Heart right ventricle (tissue), 16 donors: ENCODE data around the gene CHST3. TPM values are rescaled to one million over a fixed set of nuclear protein-coding genes. Genes with fewer than 3 reads are reported as not detected.
A peak's percentile ranks its signal among the peaks of the same experiment; 100 is the strongest.

Source experiments
- ATAC-seq, 8 donors: fragments of 200-7000 bp; cut with Tn5 transposase; one replicate each; pipeline ENCODE4 v1.9.1; 2020; ENCODE audit warnings: mild to moderate bottlenecking in 8 of 8, moderate library complexity in 8 of 8, moderate number of reproducible peaks in 1 of 8
- DNase-seq, 2 donors: peaks; one replicate each; pipeline ENCODE4 v3.0.0-alpha.2; 2020
- H3K27ac ChIP-seq, 10 donors: fragments of 200-600 bp; sonication (generic) in 2 of 10; one replicate each; pipeline versions ENCODE4 v1.5.0 to v1.8.0; 2020 to 2022; ENCODE audit warnings: mild to moderate bottlenecking in 3 of 10
- H3K27me3 ChIP-seq, 7 donors: fragments of 200-600 bp; one replicate each; pipeline ENCODE4 v1.8.0; 2021 to 2022; ENCODE audit warnings: mild to moderate bottlenecking in 2 of 7
- H3K36me3 ChIP-seq, 9 donors: fragments of 200-600 bp; sonication (generic) in 1 of 9; one replicate each; pipeline versions ENCODE4 v1.5.0 to v1.8.0; 2020 to 2022; ENCODE audit warnings: mild to moderate bottlenecking in 2 of 9
- H3K4me1 ChIP-seq, 9 donors: fragments of 200-600 bp; sonication (generic) in 1 of 9; one replicate each; pipeline versions ENCODE4 v1.5.0 to v1.8.0; 2020 to 2022; ENCODE audit warnings: mild to moderate bottlenecking in 4 of 9
- H3K4me3 ChIP-seq, 10 donors: fragments of 200-600 bp; sonication (generic) in 2 of 10; one replicate each; pipeline versions ENCODE4 v1.5.0 to v1.8.0; 2020 to 2022; ENCODE audit warnings: mild to moderate bottlenecking in 7 of 10, moderate library complexity in 2 of 10
- H3K9me3 ChIP-seq, 11 donors: fragments of 200-600 bp in 10 of 11; sonication (generic) in 2 of 11; one replicate each; pipeline versions ENCODE4 v1.5.0 to v1.8.0; 2013 to 2022; ENCODE audit warnings: mild to moderate bottlenecking in 2 of 11, control low read depth in 1 of 11, moderate library complexity in 1 of 11
- CTCF ChIP-seq, 9 donors: fragments of 200-600 bp; sonication (generic) in 2 of 9; IDR thresholded peaks; one replicate each; pipeline versions ENCODE4 v1.5.0 to v1.8.0; 2021 to 2022; ENCODE audit warnings: antibody characterized with exemption in 9 of 9, mild to moderate bottlenecking in 5 of 9, moderate library complexity in 1 of 9
- WGBS, 2 donors: extraction: QIAGEN DNeasy Blood & Tissue Kit; methylation state at CpG; one replicate each; pipeline ENCODE4 v1.1.7; 2013; ENCODE audit warnings: inconsistent platforms in 1 of 2; 5-methylcytosine and 5-hydroxymethylcytosine counted together
- intact Hi-C, 10 donors: fragments of 100-400 bp; cut with DNase I; formaldehyde crosslinking; loops; one replicate each; pipeline versions ENCODE4 v1.11.1 to v1.14.2; 2022
- polyA plus RNA-seq, 2 donors: library from polyadenylated mRNA; stranded (reverse); fragments of 200-250 nt; gene quantifications; one replicate each; pipeline ENCODE4 v1.2.3, GENCODE V29; 2013
- total RNA-seq, 10 donors: library from RNA; stranded (reverse); fragmentation: NEBNext Ultra II Directional in 3 of 10; extraction: Animal tissue kit (Norgen Biotek cat#: 25700) in 3 of 10; gene quantifications; one replicate each; pipeline versions ENCODE4 v1.2.1 to v1.2.4, GENCODE V29; 2021 to 2023
- donor health status: Arrhythmogenic right ventricular cardiomyopathy.
- donor health status: ischemic (EF 13 %, LVEDD 7.1; RV severe dilation, severe dysfunction).
- donor health status: healthy with polysubstance abuse.
- donor health status: DM: no; HTN: yes; CAD: no.
- donor health status: DM: no; HTN: no; CAD: no.
- donor health status: ischemic (EF 25% LVEDD 6.9; RV normal size, moderate dysfunction).
- donor health status: ischemic (EF 25% LVEDD 5.7; RV mildly dilated, moderate dysfunction).
- donor health status: healthy.
- donor health status: DM: yes; HTN: yes; CAD: no.
- donor health status: Ischemic cardiomyopathy.
- donor health status: ischemic (EF 35%, LVEDD 5.7; RV mildly dilated, moderate dysfunction).
- donor health status: nonischemic (EF 11% LVEDD 7.7; RV severe dilation, severe dysfunction).
- donor health status: DM: yes; HTN: yes; CAD: no.
- donor health status: PGD.
- donor health status: ischemic (EF 29% LVEDD 5.4; RV normal size, mild dysfunction).
- donor health status: nonischemic (EF 23%, LVEDD 6.1; RV moderate dilation, normal function).

Gene CHST3
- total and polyA plus RNA-seq, 12 donors, result 6.3 to 28.7 (median 20.5) TPM

GRCh38 chr10:72009425-72010081 lies 45.4 kb downstream of the CHST3 start:
- ATAC-seq, result peak; percentile 78 to 88 (median 84)
- Histone ChIP-seq H3K27ac (peak overlapping the region; percentile 78 to 94 (median 88)), H3K27me3 (no peaks in the 10 kb centered on the region), H3K36me3 (peaks cover 0 to 49% (median 24%) of the 10 kb centered on the region in 9 donors), H3K4me1 (peaks cover 33 to 80% (median 60%) of the 10 kb centered on the region in 9 donors), H3K9me3 (no peaks in the 10 kb centered on the region), H3K4me3 (peak overlapping the region in 1 of 10 donors; percentile 12)
- no peak for TF ChIP-seq CTCF (IDR thresholded peaks at IDR 0.05)
- peak; percentile 85 to 90 for DNase-seq
- intact Hi-C loops, result loop anchor here in 4 of 10 donors (5.0 kb wide), 2 partner anchors 42 to 47 kb away; partner anchors contain the start of gene CHST3 (in 2 of the 4)
- 15 to 17% methylated on average over 12 of the region's 12 CpGs for WGBS, 2 donors

GRCh38 chr10:72010234-72010973 lies 46.2 kb downstream of the CHST3 start:
- Histone ChIP-seq H3K9me3 (no peaks in the 10 kb centered on the region), H3K36me3 (peaks cover 0 to 47% (median 24%) of the 10 kb centered on the region in 9 donors), H3K4me1 (peaks cover 37 to 88% (median 68%) of the 10 kb centered on the region in 9 donors), H3K27ac (peak overlapping the region; percentile 78 to 94 (median 88)), H3K27me3 (no peaks in the 10 kb centered on the region), H3K4me3 (no peak overlapping the region)
- intact Hi-C loops, result loop anchor here in 1 of 10 donors (5.0 kb wide), 1 partner anchor 43 kb away; no protein-coding TSS in a partner anchor
- DNase-seq (no peak), ATAC-seq (no peak)
- 67 to 72% methylated on average over 7 of the region's 7 CpGs for WGBS, 2 donors
- no peak for TF ChIP-seq CTCF (IDR thresholded peaks at IDR 0.05)

GRCh38 chr10:72011016-72011415 lies 46.8 kb downstream of the CHST3 start:
- no peak for ATAC-seq
- TF ChIP-seq CTCF (IDR thresholded peaks at IDR 0.05), result no peak
- Histone ChIP-seq H3K4me1 (peaks cover 41 to 92% (median 72%) of the 10 kb centered on the region in 9 donors), H3K9me3 (no peaks in the 10 kb centered on the region), H3K36me3 (peaks cover 0 to 41% (median 23%) of the 10 kb centered on the region in 9 donors), H3K4me3 (no peak overlapping the region), H3K27me3 (no peaks in the 10 kb centered on the region), H3K27ac (peak overlapping the region in 8 of 10 donors; percentile 24 to 94 (median 88))
- DNase-seq, result no peak
- 93 to 95% methylated on average over 9 of the region's 9 CpGs for WGBS, 2 donors
- intact Hi-C loops, result loop anchor here in 1 of 10 donors (5.0 kb wide), 1 partner anchor 44 kb away; no protein-coding TSS in a partner anchor

- intact Hi-C loops, result loop anchor here in 1 of 10 donors (5.0 kb wide), 1 partner anchor 44 kb away; no protein-coding TSS in a partner anchor
- H3K27me3 ChIP-seq, result no peaks in the 10 kb centered on the region
- H3K4me3 ChIP-seq, result no peak overlapping the region
- no peaks in the 10 kb centered on the region for H3K9me3 ChIP-seq
- H3K4me1 ChIP-seq, result peaks cover 45 to 94% (median 72%) of the 10 kb centered on the region in 9 donors
- H3K36me3 ChIP-seq, result peaks cover 0 to 36% (median 19%) of the 10 kb centered on the region in 9 donors
- DNase-seq (no peak), ATAC-seq (no peak)
- no peak for TF ChIP-seq CTCF (IDR thresholded peaks at IDR 0.05)
- WGBS, 2 donors, result 95% methylated on average over 8 of the region's 8 CpGs
- H3K27ac ChIP-seq, result peak overlapping the region in 5 of 10 donors; percentile 85 to 94 (median 89)
Measured at GRCh38 chr10:72011468-72011867, 47.3 kb downstream of the CHST3 start.
